Stimulated activated CD4-positive, alpha-beta T cell treated with anti-CD3 and anti-CD28 coated beads, Interleukin-1b, Interleukin-23, amount 100 ng/mL, for 1 hour (primary cell): ENCODE data around the gene CXCL1.

Experiments
- DNase-seq, 2 donors: peaks; one replicate each; pipeline ENCODE4 v3.0.0-alpha.2; 2020; ENCODE audit warnings: low read depth in 2 of 2

CXCL1 gene

DNA sequence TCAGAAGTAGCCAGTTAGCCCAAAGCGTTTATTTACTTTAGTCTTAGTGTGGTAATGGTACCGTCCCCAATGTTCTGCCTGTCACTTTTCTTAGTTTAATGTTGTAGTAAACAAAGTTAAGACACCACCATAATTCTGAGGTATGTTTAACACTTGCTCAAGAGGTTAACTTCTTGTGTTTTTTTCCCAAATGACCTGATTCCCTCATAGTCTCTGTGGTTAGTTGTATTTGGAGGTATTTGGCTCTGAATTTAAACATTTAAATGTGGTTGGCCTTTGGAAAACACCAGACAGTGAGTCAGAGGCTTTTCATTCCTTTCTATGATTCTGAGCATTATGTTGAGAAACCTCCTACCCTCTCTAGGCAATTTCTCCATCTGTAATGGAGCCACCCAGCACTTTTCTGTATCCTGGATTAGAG lies 47.9 kb downstream of the CXCL1 start:
- DNase-seq, result no peak

DNA sequence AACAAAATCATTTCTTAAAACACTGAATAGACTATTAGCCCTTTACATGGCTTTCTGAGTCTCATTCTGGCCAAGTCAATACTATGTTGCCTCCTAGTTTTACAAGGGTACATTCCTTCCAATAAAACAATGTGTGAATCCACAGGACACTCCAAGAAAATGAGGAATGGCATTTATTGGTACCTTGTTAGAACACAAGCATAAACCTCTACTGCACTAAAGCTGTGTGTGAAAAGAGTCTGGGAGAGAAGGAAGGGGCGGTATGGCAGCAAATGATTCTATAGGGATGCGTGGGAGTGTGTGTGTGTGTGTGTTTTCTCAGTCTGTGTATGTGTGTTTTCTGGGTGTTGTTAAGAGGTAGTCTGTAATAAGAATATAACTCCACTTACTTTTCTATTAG lies 48.9 kb downstream of the CXCL1 start:
- DNase-seq, result no peak

DNA sequence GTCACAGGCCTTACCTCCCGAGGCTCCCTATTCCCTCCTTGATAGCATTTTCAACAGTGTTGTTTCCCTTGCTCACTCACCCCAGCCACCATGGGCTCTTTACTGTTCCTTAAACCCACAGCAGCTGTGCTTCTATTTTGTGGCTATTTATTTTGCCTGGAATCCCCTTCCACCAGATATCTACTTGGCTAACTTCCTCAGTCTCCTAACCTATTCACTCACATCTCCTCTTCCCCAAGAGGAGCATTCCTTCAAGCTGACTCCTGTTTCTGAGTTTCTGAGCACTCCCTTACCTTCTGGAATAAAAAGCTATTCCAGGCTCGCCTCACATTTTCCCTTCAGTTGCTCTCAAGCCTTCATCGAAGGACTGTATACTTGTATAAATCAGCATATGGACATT lies 50.5 kb downstream of the CXCL1 start:
- no peak for DNase-seq
